ENCODE results near the gene CCDC154. TPM values are rescaled to one million over a fixed set of nuclear protein-coding genes. Genes with fewer than 3 reads are reported as not detected.
"Not testable (repeated sequence)": the region's sequence is repeated elsewhere in the genome, so short reads cannot be mapped to it uniquely, and the experiment has no call there.

CCDC154 gene
- 1 to 10 TPM; 2.6 to 3.6 TPM for total RNA-seq

DNA sequence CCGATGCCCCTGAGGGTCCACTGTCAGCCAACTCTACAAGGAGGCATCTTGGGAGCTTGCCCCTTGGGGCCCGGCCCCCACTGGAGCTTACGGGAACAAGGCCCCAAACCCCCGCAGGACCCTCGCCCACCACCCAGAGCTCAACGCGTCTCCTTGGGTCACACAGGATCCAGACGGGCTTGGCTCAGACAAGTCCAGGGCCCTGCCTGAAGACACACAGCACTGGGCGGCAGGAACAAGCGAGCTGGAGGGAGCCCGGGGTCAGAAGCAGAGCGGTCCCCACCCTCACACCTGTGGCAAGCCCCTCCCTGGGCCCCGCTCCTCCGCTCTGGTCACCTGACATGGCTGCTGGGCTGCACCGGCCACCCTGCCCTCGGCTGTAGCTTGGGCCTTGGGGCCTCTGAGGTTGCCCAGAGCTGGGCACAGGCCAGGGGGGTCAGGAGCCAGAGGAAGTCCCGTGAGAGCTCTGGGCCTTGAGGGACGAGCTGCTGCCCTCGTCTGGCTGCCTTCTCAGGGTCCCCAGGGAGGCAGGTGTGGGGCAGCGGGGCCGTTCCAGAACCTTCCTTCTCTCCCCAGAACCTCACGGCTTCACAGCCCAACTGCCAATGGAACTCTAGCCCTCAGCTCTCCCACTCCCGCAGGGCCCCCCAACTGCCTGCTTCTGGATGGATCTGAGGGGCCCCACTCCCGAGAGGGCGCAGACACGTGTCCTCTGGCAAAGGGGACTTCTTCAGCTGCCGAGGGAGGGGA is at the start of gene CCDC154:
Gene CCDC154 (minus strand): TSS at position 577 of the 750 bp plus-strand sequence. CDS start 234 bp downstream, at position 343.
- no peak within 1 kb of the TSS for H3K27ac Mint-ChIP-seq
- H3K9me3 Mint-ChIP-seq, result no peaks in the 10 kb centered on the region
- DNase-seq (ENCODE audit: low spot score in 2 of 2) (no peak), ATAC-seq (no peak)
- H3K36me3 Mint-ChIP-seq, result no peaks in the 10 kb centered on the region

- DNase-seq (ENCODE audit: low spot score in 2 of 2) (no peak), ATAC-seq (peak; percentile 14 to 15)
- Mint-ChIP-seq H3K27ac (peak overlapping the region; percentile 94 to 95), H3K9me3 (no peaks in the 10 kb centered on the region), H3K36me3 (peaks cover 7 to 13% of the 10 kb centered on the region in 2 donors)
These were observed 49.4 kb upstream of the CCDC154 start for GRCh38 chr16:1493746-1494094.

DNA sequence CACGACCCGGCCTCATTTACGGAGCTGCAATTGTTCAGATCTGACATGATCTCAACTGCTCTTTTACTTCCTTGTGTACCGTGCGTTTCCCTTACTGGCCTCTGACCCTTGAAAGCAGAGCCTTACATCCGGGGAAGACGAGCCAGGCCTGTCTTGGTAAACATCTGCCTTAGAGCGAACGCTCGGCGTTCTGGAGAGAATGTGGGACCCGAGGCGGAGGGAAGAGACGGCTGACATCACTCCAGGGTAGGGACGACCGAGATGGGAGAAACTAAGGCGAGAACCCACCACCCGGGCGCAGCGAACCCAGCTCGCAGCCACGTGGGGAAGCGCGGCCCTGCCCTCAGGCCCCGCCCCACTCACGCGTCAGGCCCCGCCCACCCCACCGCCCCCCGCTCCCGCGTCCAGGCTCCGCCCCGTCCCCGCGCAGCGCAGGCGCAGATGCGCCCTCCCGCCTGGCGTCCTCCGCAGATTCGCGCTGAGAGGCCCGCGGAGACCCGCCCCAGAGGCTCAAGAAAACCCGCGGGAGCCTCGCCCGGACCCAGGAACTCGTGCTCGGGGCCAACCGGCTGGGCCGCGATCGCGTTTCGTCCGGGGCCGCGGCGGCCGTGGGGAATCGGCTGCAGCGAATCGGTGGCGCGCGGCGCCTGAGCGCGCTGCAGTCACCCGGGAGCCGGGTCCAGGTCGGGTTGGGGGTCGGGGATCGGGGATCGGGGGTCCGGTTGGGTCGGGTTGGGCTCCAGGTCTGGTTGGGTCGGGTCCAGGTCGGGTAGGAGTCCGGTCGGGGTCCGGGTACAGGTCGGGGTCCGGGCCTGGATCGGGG is 48.8 kb upstream of the CCDC154 start, which contains the start of gene TELO2:
Gene TELO2 (plus strand): TSS at position 438 of the 823 bp plus-strand sequence. CDS start 922 bp downstream, outside the sequence.
- DNase-seq (ENCODE audit: low spot score in 2 of 2) (peak; percentile 89 to 91), ATAC-seq (peak; percentile 85 to 88)
- H3K9me3 Mint-ChIP-seq, result no peaks in the 10 kb centered on the region
- H3K36me3 Mint-ChIP-seq, result peaks cover 7% of the 10 kb centered on the region in 2 donors
- H3K27ac Mint-ChIP-seq, result peak within 1 kb of the TSS; percentile 94 to 99

DNA sequence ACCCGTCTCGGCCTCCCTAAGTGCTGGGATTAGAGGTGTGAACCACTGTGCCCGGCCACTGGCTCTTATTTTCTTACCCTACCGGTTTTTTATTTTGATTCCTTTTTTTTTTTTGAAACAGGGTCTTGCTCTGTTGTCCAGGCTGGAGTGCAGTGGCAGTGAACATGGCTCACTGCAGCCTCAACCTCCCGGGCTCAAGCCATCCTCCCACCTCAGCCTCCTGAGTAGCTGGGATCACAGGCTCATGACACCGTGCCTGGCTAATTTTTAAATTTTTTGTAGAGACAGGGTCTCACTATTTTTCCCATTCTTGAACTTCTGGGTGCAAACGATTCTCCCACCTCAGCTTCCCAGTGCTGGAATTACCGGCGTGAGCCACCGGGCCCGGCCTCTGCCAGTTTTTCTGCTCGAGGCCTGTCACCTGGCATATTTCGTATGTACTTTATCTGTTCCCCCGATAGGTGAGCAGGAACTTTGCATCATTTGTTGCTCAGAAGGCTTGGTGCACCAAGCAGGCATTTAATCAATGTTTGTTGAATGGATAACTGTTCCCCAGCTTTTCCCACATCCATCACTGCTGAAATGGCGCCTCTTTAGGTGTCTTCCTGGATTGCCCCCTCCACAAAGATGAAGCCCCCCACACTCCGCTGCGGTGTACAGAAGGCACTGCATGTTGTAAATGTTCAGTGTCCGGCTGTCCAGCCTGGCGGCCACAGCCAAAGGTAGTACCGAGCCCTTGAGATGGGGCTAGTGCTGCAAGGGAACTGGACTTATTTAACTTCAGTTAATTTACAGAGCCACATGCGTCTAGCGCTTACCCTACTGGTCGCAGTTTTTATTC is 47.9 kb upstream of the CCDC154 start:
- no peak for DNase-seq (ENCODE audit: low spot score in 2 of 2)
- peaks cover 6 to 7% of the 10 kb centered on the region in 2 donors for H3K36me3 Mint-ChIP-seq
- peak overlapping the region; percentile 94 to 99 for H3K27ac Mint-ChIP-seq
- H3K9me3 Mint-ChIP-seq, result no peaks in the 10 kb centered on the region
- no peak for ATAC-seq

- DNase-seq (ENCODE audit: low spot score in 2 of 2) (no peak), ATAC-seq (no peak)
- H3K27ac Mint-ChIP-seq, result peak overlapping the region in 1 of 2 donors; percentile 22
- H3K9me3 Mint-ChIP-seq, result no peaks in the 10 kb centered on the region
- peaks cover 6 to 7% of the 10 kb centered on the region in 2 donors for H3K36me3 Mint-ChIP-seq
These were observed 47.0 kb upstream of the CCDC154 start for GRCh38 chr16:1491327-1491726.

DNA sequence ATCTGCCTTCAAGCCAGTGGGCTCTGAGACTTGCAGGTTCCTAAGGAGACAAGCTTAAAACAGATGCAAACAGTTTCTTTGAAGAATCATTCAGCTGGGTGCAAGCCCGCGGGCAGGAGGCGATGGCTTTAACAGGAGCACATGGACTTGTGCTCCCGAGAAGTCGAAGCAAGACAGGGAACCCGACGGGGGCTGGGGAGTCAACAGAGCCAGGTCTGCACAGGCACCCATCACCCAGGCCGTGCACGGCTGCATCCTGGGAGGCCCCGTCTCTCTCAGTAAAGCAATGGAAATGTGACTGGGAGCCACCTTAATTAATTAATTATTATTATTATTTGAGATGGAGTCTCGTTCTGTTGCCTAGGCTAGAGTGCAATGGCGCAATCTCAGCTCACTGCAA is 44.7 kb upstream of the CCDC154 start:
- no peak for ATAC-seq
- Mint-ChIP-seq H3K27ac (no peak overlapping the region), H3K36me3 (peaks cover 4 to 7% of the 10 kb centered on the region in 2 donors), H3K9me3 (no peaks in the 10 kb centered on the region)
- DNase-seq (ENCODE audit: low spot score in 2 of 2), result no peak

- Mint-ChIP-seq H3K9me3 (no peaks in the 10 kb centered on the region), H3K36me3 (peaks cover 0 to 7% of the 10 kb centered on the region in 2 donors), H3K27ac (peak within 1 kb of the TSS in 1 of 2 donors; percentile 77)
- DNase-seq (ENCODE audit: low spot score in 2 of 2) (no peak), ATAC-seq (no peak)
These were observed 44.3 kb upstream of the CCDC154 start, which contains the start of gene PTX4 for GRCh38 chr16:1488619-1489018. TSS of gene PTX4 (minus strand) at chr16:1488944. CDS start at chr16:1488909, 35 bp downstream.

DNA sequence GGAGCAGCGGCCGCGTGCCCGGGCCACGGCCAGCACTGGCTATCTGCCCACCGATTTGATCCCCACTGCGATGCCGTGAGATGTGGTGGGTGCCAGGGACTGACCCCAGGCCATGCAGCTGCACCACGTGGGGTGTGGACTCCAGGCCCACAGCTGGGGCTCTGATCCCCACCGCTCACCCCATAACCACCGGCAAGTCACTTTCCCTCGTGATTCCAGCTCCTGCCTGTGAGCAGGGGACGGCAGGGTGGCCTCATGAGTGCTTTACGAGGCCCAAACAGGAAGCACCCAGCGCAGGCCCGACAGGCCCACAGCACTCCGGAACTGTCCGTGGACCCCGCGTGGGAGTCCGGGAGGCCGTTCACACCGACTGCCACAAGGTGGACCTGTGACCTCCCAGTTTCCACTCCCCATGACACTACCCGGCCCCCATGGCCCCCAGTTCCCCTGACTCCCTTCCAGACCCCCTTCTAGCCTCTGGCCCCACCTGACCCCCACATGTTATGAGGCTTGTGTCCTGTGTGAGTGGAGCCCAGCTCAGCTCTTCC is 43.8 kb upstream of the CCDC154 start:
- Mint-ChIP-seq H3K36me3 (peaks cover 0 to 6% of the 10 kb centered on the region in 2 donors), H3K27ac (no peak overlapping the region), H3K9me3 (no peaks in the 10 kb centered on the region)
- DNase-seq (ENCODE audit: low spot score in 2 of 2), result no peak
- no peak for ATAC-seq

- ATAC-seq (no peak), DNase-seq (ENCODE audit: low spot score in 2 of 2) (no peak)
- no peak overlapping the region for H3K27ac Mint-ChIP-seq
These were observed 43.2 kb upstream of the CCDC154 start for GRCh38 chr16:1487395-1488053.

DNA sequence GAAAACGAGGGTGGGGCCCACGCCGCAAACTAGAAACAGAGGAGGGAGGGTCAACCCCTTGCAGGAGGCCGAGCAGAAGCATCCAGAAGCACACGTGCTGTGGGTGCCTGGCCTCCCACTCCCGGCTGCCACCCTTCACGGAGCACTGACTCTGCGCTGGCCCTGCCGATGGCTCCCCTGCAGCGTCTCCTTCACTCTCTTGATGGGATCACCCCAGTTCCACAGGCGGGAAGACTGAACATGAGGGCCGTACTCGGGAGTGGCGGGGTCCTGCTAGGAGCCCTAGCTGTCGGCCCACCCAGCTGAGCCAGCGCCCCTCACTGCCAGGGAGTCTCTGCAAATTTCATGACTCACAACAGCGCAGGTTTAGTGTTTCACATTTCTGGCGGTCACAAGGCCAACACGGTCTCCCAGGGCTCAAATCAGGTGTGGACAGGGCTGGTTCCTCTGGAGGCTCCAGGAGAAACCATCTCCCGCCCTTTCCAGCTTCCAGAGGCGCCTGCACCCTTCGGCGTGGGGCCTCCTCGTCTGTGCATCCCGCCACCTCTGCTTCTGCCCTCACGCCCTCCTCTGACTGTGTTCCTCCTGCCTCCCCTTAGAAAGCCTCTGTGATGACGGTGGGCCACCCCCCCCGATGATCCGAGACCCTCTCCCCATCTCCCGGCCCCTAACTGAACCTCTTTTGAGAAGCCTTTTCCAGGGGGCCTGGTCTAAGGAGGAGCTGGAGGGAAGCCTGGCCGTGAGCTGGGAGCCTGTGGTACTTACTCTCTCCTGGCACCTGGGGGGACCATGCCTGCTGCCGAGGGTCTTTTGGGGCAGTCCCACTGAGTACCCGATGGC is 42.4 kb upstream of the CCDC154 start:
- no peak for DNase-seq (ENCODE audit: low spot score in 2 of 2)
- Mint-ChIP-seq H3K36me3 (no peaks in the 10 kb centered on the region), H3K27ac (no peak overlapping the region), H3K9me3 (no peaks in the 10 kb centered on the region)
- ATAC-seq, result no peak

More at GRCh38 chr16:1487395-1488053, 43.2 kb upstream of the CCDC154 start:
- peaks cover 0 to under 1% of the 10 kb centered on the region in 2 donors for H3K36me3 Mint-ChIP-seq
- H3K9me3 Mint-ChIP-seq, result no peaks in the 10 kb centered on the region

DNA sequence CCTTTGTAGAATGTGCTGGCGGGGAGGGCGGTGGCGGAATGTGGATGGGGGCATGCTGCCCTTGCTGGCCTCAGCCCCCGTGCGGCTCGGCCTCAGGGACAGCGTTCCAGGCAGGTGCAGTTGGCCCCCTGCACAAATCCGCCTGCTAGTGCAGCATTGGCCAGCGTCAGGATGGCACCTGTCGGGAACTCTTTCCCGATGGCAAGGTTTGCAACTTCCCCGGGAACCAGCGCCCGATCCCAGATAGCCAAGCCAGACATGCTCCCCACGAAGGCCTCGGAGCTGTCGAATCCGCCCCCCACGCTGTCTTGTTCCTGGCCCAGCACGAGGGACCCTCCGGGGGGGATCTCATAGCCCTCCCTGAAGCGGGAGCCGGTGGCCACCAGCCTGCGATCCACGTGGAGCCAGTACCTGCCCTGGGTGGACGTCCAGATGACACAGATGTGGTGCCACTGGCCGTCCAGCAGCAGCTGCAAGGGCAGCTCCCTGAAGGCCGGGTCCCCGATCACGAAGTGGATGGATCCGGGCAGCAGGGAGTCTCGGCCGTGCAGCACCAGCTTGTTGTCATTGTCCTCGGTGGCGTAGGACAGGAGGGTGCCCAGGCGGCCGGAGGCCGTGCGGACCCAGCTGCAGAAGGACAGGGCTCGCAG is 41.6 kb upstream of the CCDC154 start:
- H3K36me3 Mint-ChIP-seq, result no peaks in the 10 kb centered on the region
- no peaks in the 10 kb centered on the region for H3K9me3 Mint-ChIP-seq
- DNase-seq (ENCODE audit: low spot score in 2 of 2) (no peak), ATAC-seq (no peak)
- no peak overlapping the region for H3K27ac Mint-ChIP-seq

- Mint-ChIP-seq H3K9me3 (no peaks in the 10 kb centered on the region), H3K36me3 (no peaks in the 10 kb centered on the region), H3K27ac (no peak overlapping the region)
- ATAC-seq (no peak), DNase-seq (ENCODE audit: low spot score in 2 of 2) (no peak)
These were observed 37.8 kb upstream of the CCDC154 start for GRCh38 chr16:1481906-1482835.

DNA sequence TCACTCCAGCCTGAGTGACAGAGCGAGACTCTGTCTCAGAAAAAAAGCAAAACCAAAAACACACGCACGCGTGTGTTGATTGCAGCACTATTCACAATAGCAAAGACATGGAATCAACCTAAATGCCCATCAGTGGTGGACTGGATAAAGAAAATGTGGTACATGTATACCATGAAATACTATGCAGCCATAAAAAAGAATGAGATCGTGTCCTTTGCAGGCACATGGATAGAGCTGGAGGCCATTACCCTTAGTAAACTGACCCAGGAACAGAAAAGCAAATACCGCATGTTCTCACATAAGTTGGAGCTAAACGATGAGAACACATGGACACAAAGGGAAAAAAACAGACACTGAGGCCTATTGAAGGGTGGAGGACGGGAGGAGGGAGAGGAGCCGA is 34.6 kb upstream of the CCDC154 start:
- DNase-seq (ENCODE audit: low spot score in 2 of 2); H3K9me3 Mint-ChIP-seq; H3K27ac Mint-ChIP-seq; ATAC-seq; H3K36me3 Mint-ChIP-seq: not testable (repeated sequence)

GRCh38 chr16:1477033-1477432 is 32.7 kb upstream of the CCDC154 start:
- no peaks in the 10 kb centered on the region for H3K9me3 Mint-ChIP-seq
- no peak overlapping the region for H3K27ac Mint-ChIP-seq
- DNase-seq (ENCODE audit: low spot score in 2 of 2) (no peak), ATAC-seq (no peak)
- H3K36me3 Mint-ChIP-seq, result no peaks in the 10 kb centered on the region

Data from activated naive CD4-positive, alpha-beta T cell treated with anti-CD3 and anti-CD28 coated beads, Interleukin-2, amount 50 U/mL, for 72 hours (primary cell).